ENCODE results near the gene SHLD2.

GRCh38 chr10:87090779-87091178 is 4.2 kb upstream of the SHLD2 start:
- TF ChIP-seq CTCF (IDR thresholded peaks at IDR 0.05 in 4 of 5, conservative IDR thresholded peaks at IDR 0.05 in 1 of 5) (no peak), POLR2A (IDR thresholded peaks at IDR 0.05) (no peak)

All from gastrocnemius medialis (tissue), 4 donors.